Endodermal cell (in vitro differentiated cells): ENCODE data around the gene ACSS1. TPM values are rescaled to one million over a fixed set of nuclear protein-coding genes. Genes with fewer than 3 reads are reported as not detected.

Source experiments
- DNase-seq: peaks from one replicate; pipeline ENCODE4 v3.0.0-alpha.2; 2017
- H3K27ac ChIP-seq: 2 replicates; pipeline ENCODE4 v1.5.1; 2013; ENCODE audit warnings: mild to moderate bottlenecking, low read depth, low read length, moderate library complexity
- H3K27me3 ChIP-seq: 2 replicates; pipeline ENCODE4 v1.6.1; 2013; ENCODE audit warnings: mild to moderate bottlenecking, low read length, moderate library complexity; ENCODE audit not compliant: insufficient read depth, control insufficient read depth, poor library complexity, severe bottlenecking
- H3K36me3 ChIP-seq: 2 replicates; pipeline ENCODE4 v1.7.0; 2013; ENCODE audit warnings: mild to moderate bottlenecking, low read length, moderate library complexity; ENCODE audit not compliant: control insufficient read depth, insufficient read depth
- H3K4me1 ChIP-seq: one replicate; pipeline ENCODE4 v1.7.0; 2013; ENCODE audit warnings: low read length; ENCODE audit not compliant: control insufficient read depth, insufficient read depth
- H3K4me3 ChIP-seq: 2 replicates; pipeline ENCODE4 v1.5.1; 2013; ENCODE audit warnings: mild to moderate bottlenecking, low read length, moderate library complexity
- H3K9ac ChIP-seq: 2 replicates; pipeline ENCODE4 v1.6.1; 2013; ENCODE audit warnings: mild to moderate bottlenecking, low read length, moderate library complexity; ENCODE audit not compliant: poor library complexity, severe bottlenecking; ENCODE audit errors: extremely low read depth
- H3K9me3 ChIP-seq: 2 replicates; pipeline ENCODE4 v1.6.1; 2013; ENCODE audit warnings: mild to moderate bottlenecking, low read length, moderate library complexity; ENCODE audit not compliant: control insufficient read depth
- H3K27ac Mint-ChIP-seq: 2 replicates; pipeline ENCODE4 v1.8.0; 2020; ENCODE audit warnings: mixed read lengths
- H3K27me3 Mint-ChIP-seq: 2 replicates; pipeline ENCODE4 v1.8.0; 2021; ENCODE audit warnings: mild to moderate bottlenecking, mixed read lengths; ENCODE audit not compliant: insufficient read depth
- H3K36me3 Mint-ChIP-seq: 2 replicates; pipeline ENCODE4 v1.8.0; 2020; ENCODE audit warnings: low read depth, mixed read lengths
- H3K4me1 Mint-ChIP-seq: 2 replicates; pipeline ENCODE4 v1.8.0; 2020; ENCODE audit warnings: mixed read lengths
- H3K4me3 Mint-ChIP-seq: 2 replicates; pipeline ENCODE4 v1.8.0; 2020; ENCODE audit warnings: mild to moderate bottlenecking, moderate library complexity, mixed read lengths
- H3K9me3 Mint-ChIP-seq: 2 replicates; pipeline ENCODE4 v1.8.0; 2020; ENCODE audit warnings: mild to moderate bottlenecking, mixed read lengths
- CTCF ChIP-seq: fragments of 200-600 bp; sonication (generic); conservative IDR thresholded peaks from 2 replicates; pipeline ENCODE4 v1.5.0; 2021; ENCODE audit warnings: antibody characterized with exemption, mild to moderate bottlenecking
- WGBS, 2 experiments: methylation state at CpG; one replicate each; pipeline versions ENCODE4 v1.1.5 to v1.1.7; 2013; ENCODE audit warnings: missing lambda C conversion rate in 2 of 2, mixed read lengths in 1 of 2; ENCODE audit not compliant: insufficient coverage in 1 of 2, insufficient read length in 1 of 2; 5-methylcytosine and 5-hydroxymethylcytosine counted together
- total RNA-seq, 2 donors: library from RNA; stranded (reverse); fragmentation: NEBNext Ultra II Directional in 1 of 2; extraction: Animal tissue kit (Norgen Biotek cat#: 25700) in 1 of 2; gene quantifications; 2 replicates in 1 of 2; 3 replicates in 1 of 2; pipeline ENCODE4 v1.2.1, GENCODE V29; 2021

ACSS1 gene
- total RNA-seq, 2 donors from 2014 or later = 0.22 TPM; not detected in 1

- H3K27me3 ChIP-seq = no peaks in the 10 kb centered on the region
- Mint-ChIP-seq H3K4me3 (peak overlapping the region; percentile 85), H3K4me1 (peaks cover 17% of the 10 kb centered on the region), H3K36me3 (no peaks in the 10 kb centered on the region), H3K9me3 (no peaks in the 10 kb centered on the region), H3K27me3 (peaks cover 2% of the 10 kb centered on the region), H3K27ac (no peak overlapping the region)
- peaks cover 5% of the 10 kb centered on the region for H3K4me1 ChIP-seq
- H3K4me3 ChIP-seq = peak overlapping the region; percentile 93
- H3K9ac ChIP-seq = no peak overlapping the region
- no peak overlapping the region for H3K27ac ChIP-seq
- peak; percentile 41 for DNase-seq
- no peaks in the 10 kb centered on the region for H3K9me3 ChIP-seq
- H3K36me3 ChIP-seq = peaks cover 5% of the 10 kb centered on the region
- TF ChIP-seq CTCF = no peak
- whole genome bisulfite sequencing, 2 experiments = 66 to 77% methylated on average over 2 of the region's 2 CpGs
Measured at GRCh38 chr20:24990810-24991252, 67.1 kb downstream of the ACSS1 start.

GRCh38 chr20:24989162-24989561 is 68.8 kb downstream of the ACSS1 start:
- Mint-ChIP-seq H3K9me3 (no peaks in the 10 kb centered on the region), H3K36me3 (no peaks in the 10 kb centered on the region), H3K27ac (no peak overlapping the region), H3K4me1 (peaks cover 14% of the 10 kb centered on the region), H3K27me3 (no peaks in the 10 kb centered on the region), H3K4me3 (no peak overlapping the region)
- H3K36me3 ChIP-seq = peaks cover 5% of the 10 kb centered on the region
- no peak overlapping the region for H3K27ac ChIP-seq
- H3K4me1 ChIP-seq = peaks cover 5% of the 10 kb centered on the region
- H3K9me3 ChIP-seq = no peaks in the 10 kb centered on the region
- no peak overlapping the region for H3K9ac ChIP-seq
- DNase-seq = peak; percentile 17
- WGBS, 2 experiments = 94 to 100% methylated on average over 2 to 3 of the region's 3 CpGs
- H3K4me3 ChIP-seq = no peak overlapping the region
- no peak for TF ChIP-seq CTCF
- no peaks in the 10 kb centered on the region for H3K27me3 ChIP-seq

- H3K27ac Mint-ChIP-seq = no peak overlapping the region
Measured at GRCh38 chr20:24987873-24988835, 69.8 kb downstream of the ACSS1 start.

More at GRCh38 chr20:24987873-24988835, 69.8 kb downstream of the ACSS1 start:
- Mint-ChIP-seq H3K9me3 (no peaks in the 10 kb centered on the region), H3K36me3 (peaks cover 3% of the 10 kb centered on the region), H3K27me3 (no peaks in the 10 kb centered on the region), H3K4me3 (no peak overlapping the region), H3K4me1 (peaks cover 14% of the 10 kb centered on the region)
- H3K36me3 ChIP-seq = peaks cover 12% of the 10 kb centered on the region
- peaks cover 5% of the 10 kb centered on the region for H3K4me1 ChIP-seq
- H3K27ac ChIP-seq = no peak overlapping the region
- no peaks in the 10 kb centered on the region for H3K9me3 ChIP-seq
- 93 to 95% methylated on average over 4 to 7 of the region's 7 CpGs for WGBS, 2 experiments
- no peak overlapping the region for H3K4me3 ChIP-seq
- peak; percentile 15 for DNase-seq
- no peak for TF ChIP-seq CTCF
- H3K9ac ChIP-seq = no peak overlapping the region
- no peaks in the 10 kb centered on the region for H3K27me3 ChIP-seq
